SKM-1 (cell line): ENCODE measurements around the gene PACS1.
A peak's percentile ranks its signal among the peaks of the same experiment; 100 is the strongest.
"Not testable (repeated sequence)": the region's sequence is repeated elsewhere in the genome, so short reads cannot be mapped to it uniquely, and the experiment has no call there.

Source experiments
- DNase-seq: peaks from one replicate; lab custom pipeline; 2025; ENCODE audit not compliant: unreplicated experiment; lab: John Stamatoyannopoulos, UW

PACS1 gene

DNA sequence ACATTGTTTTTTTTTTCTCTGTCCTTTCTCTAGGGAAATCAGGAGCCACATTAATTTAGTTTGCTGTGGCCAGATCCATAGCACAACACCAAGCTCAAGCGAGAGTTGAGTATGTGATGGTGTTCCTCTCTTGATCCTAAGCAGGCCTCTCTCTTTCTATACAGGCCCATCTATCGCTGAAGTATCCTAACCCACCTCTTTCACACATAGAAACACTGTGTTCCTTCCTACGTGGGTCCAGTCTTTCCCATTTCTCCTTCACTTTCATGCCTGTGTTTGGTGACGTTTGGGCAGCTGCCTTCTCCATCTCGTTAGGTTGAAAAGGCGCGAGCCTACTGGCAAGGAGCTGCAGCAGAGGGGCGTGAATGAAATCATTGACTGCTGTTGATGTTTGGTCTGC, 2.4 kb downstream of the PACS1 start:
- DNase-seq: no peak

DNA sequence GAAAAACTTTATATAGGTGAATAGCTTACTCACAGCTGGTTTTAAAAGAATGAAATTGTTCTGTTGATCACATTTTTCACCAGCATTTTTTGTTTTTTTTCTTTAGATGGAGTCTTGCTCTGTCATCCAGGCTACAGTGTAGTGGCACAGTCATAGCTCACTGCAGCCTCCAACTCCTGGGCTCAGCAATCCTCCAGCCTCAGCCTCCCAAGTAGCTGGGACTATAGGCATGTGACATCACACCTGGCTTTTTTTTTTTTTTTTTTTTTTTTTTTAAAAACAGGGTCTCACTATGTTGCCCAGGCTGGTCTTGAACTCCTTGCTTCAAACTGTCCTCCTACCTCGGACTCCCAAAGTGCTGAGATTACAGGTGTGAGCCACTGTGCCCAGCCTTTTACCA, 3.6 kb downstream of the PACS1 start:
- DNase-seq: no peak

DNA sequence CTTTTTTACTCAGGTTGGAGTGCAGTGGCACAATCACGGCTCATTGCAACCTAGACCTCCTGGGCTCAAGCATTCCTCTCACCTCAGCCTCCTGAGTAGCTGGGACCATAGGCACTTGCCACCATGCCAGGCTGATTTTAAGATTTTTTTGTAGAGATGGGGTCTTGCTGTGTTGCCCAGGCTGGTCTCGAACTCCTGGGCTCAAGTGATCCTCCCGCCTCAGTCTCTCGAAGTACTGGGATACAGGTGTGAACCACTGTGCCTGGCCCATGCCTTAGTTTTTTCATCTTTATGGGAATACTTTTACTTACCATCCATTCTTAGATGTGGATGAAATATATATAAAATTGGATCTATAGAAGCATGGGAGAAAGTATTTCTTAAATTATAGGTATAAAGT, 5.2 kb downstream of the PACS1 start:
- DNase-seq: no peak

DNA sequence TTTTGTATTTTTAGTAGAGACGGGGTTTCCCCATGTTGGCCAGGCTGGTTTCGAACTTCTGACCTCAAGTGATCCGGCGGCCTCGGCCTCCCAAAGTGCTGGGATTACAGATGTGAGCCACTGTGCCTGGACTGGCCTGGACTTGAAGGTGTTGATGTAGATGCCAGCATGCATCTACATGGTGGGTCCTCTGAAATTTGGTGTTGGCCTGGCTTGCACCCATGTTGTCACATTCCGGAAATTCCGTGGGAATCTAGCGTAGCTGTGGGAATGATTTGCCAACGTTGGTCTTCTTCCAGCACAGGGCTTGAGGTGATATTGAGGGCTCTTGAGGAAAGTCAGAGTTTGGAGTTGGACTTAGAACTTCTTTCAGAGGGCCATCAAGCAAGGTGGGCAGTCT, 6.5 kb downstream of the PACS1 start:
- DNase-seq: no peak

DNA sequence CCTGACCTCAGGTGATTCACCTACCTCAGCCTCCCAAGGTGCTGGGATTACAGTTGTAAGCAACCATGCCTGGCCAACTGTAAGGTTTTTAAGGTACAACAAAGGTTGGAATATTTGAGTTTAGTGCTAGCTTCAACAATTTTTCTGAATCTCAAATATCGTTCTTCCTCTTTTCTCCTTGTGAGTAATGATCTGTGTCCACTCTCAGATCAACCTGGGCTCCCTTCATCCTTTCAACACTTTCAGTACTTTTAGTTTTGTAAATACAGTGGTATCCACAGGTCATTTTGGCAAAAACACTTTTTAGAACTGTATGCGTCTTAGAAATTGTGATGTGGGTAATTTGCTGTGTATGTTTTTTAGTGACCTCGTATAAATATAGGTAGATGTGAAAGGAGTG, 7.9 kb downstream of the PACS1 start:
- no peak for DNase-seq

DNA sequence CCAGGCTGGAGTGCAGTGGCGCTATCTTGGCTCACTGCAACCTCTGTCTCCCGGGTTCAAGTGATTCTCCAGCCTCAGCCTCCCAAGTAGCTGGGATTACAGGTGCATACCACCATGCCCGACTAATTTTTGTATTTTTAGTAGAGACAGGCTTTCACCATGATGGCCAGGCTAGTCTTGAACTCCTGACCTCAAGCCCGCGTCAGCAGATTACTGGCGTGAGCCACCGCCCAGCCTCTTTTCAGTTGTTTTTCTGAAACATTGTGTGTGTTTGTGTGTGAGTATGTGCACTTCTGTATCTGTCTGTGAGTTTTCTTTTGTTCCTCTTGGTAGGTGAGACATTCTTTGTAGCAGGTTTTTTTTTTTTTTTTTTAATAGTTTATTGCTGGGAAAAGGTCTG, 8.9 kb downstream of the PACS1 start:
- DNase-seq: not testable (repeated sequence)

DNA sequence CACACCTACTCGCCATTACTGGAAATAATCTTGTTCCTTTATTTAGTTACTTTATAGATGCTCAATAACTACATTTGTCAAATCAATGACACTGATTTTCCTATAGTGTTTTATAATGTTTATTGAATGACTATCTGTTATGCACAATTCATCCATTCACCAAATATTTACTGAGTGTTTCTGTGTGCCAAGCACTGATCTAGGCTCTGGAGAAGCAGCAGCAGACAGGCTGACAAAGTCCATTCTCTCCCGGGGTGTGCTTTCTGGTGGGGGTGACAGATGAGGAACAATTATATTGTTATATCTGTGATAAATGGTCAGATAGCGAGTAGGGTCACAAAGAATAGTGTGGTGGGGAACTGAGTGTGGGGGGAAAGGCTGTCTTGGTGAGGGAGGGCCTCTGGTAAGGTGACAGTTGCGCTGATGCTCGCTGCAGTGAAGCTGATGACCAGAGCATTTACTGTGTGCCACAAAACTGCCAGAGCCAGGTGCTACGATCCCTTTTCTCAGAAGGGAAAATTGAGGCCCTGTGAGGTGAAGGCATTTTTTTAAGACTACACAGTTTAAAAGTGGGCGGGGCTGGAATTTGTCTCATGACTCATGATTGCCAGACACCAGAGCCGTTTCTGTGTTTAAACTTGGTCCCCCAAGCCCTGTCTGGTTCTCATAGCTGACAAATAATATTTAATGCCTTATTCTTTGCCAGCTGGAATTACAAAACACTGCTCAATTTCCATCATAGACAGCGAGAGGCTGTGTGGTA, 10.2 kb downstream of the PACS1 start:
- no peak for DNase-seq

DNA sequence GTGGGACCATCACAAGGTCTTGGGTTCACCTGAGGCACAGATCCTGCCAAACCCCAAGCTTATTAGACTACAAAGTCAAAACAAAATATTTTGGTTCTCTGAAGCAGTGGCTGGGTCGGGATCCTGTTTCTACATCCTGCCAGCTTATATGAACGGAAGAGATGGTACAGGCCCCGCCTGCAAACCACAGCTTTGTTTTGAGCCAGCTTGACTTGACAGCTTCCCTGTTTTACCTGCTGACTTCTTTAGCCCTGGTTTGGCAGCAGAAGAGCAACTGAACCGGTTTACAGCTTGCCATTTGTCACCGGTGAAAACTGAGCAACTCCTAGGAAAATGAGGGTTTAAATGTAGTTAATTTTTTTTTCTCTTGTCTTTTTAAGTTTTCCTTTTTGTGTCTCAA, 11.4 kb downstream of the PACS1 start:
- DNase-seq: peak; percentile 90

DNA sequence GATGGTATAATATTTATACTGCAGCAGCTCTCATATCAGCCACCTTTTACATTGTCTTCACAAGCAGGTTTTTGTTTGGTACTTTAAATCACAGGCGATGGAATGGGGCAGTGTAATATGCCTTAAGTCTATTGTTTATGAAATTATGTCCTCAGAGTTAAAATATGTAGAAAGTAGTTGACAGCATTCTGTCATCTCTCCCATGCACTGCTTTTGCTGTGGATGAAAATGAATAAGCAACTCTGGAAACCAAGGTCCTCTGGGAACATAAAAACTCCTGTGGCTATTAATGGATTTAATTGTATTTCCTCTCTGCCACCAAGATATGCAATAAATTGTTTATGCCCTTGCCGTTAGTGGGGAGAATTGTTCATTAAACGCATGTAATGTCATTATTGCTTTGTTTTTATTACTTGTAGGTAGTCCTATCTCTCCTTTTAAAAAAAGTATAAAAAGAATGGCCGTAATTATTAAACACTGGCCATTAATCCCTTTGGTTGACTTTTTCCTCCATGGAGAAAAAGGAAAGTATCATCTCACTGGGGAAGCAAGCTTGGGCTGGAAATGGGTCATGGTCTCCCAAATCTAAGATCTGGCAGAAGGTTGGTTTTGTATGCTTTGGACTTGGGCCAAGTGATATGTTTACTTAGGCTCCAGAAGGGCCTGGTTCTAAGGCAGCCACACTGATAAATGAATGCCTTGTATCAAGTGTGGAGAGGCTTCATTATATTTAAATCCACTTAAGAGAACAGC, 13.1 kb downstream of the PACS1 start:
- DNase-seq: no peak

DNA sequence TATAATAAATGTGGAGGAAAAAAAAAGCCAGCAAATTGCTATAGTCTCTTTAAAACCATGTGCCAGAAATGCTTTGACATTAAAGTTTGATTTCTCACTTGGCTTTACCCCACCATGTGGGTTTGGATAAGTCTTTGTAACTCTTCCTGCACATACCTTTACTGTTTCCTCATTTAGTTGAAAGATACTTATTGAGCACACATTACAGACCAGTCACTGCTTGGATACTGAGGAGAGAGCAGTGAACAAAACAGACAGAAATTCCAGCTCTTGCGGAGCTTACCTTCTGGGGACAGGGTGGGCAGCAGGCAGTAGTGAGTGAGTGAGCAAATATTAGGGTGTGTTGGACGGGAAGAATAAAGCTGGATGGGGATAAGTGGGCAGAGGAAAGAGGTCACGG, 13.7 kb downstream of the PACS1 start:
- no peak for DNase-seq

DNA sequence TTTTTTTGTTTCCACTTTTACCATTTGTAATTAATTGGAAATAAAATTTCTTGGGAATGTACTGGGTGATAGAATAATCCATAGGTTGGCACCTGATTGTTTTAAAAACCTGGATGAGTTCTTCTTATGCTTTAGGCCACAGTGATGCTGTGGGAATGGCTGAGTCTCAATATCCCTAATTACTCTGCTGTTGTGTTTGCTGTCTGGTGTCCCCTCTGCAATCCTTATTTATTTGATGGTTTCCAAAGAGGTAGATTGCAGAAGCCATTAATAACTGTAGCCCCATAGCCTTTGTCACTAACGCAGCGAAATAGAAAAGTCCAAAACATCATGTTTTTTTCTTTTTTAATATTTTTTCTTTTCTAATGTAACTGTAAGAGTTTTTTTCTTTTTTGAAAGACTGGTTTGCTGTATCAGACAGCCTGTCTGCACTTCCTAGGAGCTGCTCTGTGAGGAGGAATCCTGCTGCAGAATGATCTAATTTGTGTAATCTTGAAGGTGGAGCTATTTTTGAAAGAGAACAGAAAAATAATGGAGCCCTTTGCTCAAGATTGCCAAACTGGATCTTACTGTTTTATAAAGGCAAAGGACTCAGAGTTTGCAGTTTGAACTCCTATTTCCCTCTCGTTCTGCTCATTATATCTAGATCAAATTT, 14.9 kb downstream of the PACS1 start:
- DNase-seq: no peak

DNA sequence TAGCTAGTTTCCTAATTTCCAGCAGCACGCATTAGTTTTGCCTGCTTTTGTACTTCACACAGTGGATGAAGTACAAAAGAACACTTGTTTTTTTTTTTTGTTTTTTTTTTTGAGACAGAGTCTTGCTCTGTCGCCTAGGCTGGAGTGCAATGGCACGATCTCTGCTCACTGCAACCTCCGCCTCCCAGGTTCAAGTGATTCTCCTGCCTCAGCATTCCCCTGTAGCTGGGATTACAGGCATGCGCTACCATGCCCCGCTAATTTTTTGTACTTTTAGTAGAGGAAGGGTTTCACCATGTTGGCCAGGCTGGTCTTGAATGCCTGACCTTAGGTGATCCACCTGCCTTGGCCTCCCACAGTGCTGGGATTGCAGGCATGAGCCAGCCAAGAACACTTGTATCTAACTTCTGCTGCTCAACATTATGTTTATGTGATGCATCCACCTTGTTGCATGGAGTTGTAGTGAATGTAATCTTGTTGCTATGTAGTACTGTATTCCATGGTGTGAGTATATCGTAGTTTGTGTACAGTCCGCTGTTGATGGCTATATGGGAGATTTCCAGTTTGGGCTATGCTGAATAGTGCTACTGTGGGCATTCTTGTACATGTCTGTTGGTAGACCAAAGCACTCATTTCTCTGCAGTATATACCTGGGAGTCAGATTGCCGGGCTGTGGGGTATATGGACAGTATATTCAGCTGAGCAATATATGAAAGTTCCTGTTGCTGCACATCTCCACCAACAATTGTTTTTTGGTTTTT, 17.3 kb downstream of the PACS1 start:
- DNase-seq: no peak

DNA sequence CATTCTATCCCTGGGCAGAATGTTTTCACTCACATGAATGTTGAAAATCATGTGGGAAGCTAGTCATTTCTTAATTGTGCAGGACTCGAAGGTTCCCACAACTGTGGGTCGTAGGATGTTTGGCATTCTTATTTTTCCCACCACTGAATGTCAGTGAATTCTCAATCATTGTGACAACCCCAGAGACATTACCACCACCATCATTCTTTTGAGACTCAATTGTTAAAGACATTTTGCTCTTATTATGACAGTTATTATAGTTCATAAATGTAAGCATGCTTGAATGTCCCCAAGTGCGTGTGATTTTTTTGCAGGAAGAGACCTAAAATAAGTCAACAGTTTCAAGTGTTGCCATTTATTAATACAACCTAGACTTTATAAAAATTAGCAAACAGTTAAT, 19.0 kb downstream of the PACS1 start:
- no peak for DNase-seq

DNA sequence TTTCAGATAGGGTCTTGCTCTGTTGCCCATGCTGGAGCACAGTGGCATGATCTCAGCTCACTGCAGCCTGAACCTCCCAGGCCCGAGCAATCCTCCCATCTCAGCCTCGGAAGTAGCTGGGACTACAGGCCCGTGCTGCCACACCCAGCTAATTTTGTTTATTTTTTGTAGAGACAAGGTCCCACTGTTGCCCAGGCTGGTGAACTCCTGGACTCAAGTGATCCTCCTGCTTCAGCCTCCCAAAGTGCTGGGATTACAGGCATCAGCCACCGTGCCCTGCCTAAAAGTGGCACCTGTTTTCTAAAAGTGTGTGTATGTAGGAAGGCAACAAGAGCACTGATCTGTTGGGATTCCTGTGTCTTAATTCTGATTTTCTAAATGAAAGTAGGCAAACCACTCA, 20.2 kb downstream of the PACS1 start:
- no peak for DNase-seq

DNA sequence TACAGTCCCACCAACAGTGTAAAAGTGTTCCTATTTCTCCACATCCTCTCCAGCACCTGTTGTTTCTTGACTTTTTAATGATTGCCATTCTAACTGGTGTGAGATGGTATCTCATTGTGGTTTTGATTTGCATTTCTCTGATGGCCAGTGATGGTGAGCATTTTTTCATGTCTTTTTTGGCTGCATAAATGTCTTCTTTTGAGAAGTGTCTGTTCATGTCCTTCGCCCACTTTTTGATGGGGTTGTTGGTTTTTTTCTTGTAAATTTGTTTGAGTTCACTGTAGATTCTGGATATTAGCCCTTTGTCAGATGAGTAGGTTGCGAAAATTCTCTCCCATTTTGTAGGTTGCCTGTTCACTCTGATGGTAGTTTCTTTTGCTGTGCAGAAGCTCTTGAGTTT, 22.1 kb downstream of the PACS1 start:
- DNase-seq: not testable (repeated sequence)

DNA sequence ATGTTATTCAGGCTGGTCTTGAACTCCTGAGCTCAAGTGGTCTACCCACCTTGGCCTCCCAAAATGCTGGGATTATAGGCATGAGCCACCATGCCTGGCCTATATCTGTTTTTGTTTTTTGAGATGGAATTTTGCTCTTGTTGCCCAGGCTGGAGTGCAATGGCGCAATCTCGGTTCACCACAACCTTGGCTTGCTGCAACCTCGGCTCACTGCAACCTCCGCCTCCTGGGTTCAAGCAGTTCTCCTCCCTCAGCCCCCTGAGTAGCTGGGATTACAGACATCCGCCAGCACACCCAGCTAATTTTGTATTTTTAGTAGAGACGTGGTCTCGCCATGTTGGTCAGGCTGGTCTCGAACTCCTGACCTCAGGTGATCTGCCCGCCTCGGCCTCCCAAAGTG, 29.7 kb downstream of the PACS1 start:
- not testable (repeated sequence) for DNase-seq

DNA sequence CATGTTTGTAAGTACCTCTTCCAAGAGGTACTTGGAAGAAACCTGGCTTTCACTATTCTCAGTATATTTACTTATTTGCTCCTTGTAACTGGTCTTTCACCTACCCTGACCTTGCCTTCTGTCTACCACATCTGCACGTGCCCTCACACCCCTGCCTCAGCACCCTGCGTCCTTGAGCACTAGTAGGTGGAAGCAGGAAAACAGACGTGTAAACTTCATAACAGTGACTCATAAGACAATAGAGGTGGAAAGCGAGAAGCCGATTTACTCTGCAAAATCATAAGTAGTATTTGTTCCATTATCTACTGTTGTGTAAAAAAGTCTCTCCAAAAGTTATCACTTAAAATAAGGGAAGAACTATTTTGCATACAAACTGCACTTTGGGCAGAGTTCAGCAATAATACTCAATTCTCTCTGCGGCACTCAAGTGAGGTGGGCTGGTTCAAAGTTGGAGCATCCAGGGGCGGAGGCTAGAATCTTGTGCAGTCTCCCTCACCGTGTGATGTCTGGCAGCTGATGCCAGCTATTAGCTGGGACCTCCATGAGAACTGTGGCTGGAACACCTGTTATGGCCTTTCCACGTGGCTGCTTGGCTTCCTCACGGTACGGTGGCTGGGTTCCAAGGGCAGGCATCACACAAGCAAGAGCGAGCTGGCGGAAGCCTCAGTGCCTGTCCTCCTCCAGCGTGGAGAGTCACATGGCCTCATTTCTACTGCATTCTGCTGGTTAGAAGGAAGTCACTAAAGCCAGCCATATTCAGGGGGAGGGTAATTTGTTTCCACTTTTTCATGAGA, 30.4 kb downstream of the PACS1 start:
- no peak for DNase-seq

DNA sequence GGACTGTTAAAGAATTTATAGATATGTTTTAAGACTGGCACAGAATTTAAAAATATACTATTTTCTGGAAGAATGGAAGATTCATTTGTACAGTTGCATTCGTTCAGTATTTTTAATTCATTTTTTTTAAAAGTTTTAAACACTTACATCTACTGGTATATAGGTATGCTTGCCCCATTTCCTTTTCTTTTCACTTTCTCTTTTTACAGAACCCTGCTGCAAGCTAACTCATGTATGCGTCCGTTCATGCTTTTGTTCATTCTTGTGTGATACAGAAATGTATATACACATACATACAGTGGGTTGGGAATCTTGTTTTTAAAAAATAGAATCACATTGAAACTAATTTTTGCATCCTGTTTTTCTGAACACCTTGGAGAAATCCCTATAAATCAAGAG, 31.0 kb downstream of the PACS1 start:
- no peak for DNase-seq

DNA sequence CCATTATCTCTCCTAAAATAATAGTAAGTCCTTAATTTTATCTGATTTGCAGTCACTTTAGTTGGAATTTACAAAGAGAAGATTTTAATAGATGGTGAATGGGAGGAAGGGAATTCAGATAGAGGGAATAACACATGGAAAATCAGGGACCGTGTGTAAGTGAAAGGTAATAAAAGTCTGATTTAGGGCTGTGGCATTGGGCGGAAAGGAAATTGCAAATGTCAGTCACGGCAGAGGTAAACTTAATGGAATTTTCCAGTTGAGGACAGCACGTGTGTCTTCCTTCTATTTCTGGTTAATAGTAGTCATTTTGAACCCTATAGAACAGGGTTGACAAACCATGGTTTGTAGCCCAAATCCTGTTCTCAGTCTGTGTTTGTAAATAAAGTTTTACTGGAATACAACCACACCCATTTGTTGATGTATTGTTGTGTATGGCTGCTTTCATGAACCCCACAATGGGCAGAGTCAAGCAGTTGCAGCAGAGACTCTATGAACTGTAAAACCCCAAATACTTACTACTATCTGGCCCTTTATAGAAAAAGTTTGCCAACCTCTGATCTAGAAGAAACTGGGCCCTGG, 34.1 kb downstream of the PACS1 start:
- no peak for DNase-seq
